Esophagus squamous epithelium (tissue), 5 donors: ENCODE data around the gene PBX4. TPM values are rescaled to one million over a fixed set of nuclear protein-coding genes. Genes with fewer than 3 reads are reported as not detected.

Experiments used
- DNase-seq: peaks from one replicate; lab custom pipeline; 2025; lab: John Stamatoyannopoulos, UW
- H3K27ac ChIP-seq, 4 donors: fragments of 200-600 bp; sonication (generic); one replicate each; pipeline ENCODE4 v1.5.1; 2016 to 2019; ENCODE audit warnings: mild to moderate bottlenecking in 1 of 4
- H3K27me3 ChIP-seq, 4 donors: fragments of 200-600 bp; sonication (generic); 1 replicate in 3 of 4; 2 replicates in 1 of 4; pipeline versions ENCODE4 v1.5.1 to v1.6.0; 2017 to 2021; ENCODE audit warnings: antibody characterized with exemption in 1 of 4
- H3K36me3 ChIP-seq, 3 donors: fragments of 200-600 bp; sonication (generic); one replicate each; pipeline ENCODE4 v1.5.1; 2016 to 2019
- H3K4me1 ChIP-seq, 3 donors: fragments of 200-600 bp; sonication (generic); one replicate each; pipeline ENCODE4 v1.5.1; 2017 to 2019
- H3K4me3 ChIP-seq, 4 donors: fragments of 200-600 bp; sonication (generic); 1 replicate in 3 of 4; 2 replicates in 1 of 4; pipeline ENCODE4 v1.5.1; 2016 to 2019; ENCODE audit warnings: mild to moderate bottlenecking in 2 of 4, moderate library complexity in 1 of 4
- H3K9me3 ChIP-seq, 3 donors: fragments of 200-600 bp; sonication (generic); one replicate each; pipeline ENCODE4 v1.5.1; 2016 to 2019
- POLR2A ChIP-seq, 4 donors: fragments of 450-650 bp; IDR thresholded peaks; one replicate each; pipeline ENCODE4 v1.6.1; 2017; ENCODE audit warnings: antibody characterized with exemption in 4 of 4, mild to moderate bottlenecking in 4 of 4, moderate library complexity in 3 of 4
- WGBS, 2 donors: methylation state at CpG; one replicate each; pipeline ENCODE4 v1.1.5; 2018; 5-methylcytosine and 5-hydroxymethylcytosine counted together
- intact Hi-C: fragments of 100-400 bp; cut with DNase I; formaldehyde crosslinking; loops from one replicate; pipeline ENCODE4 v1.15.0; 2022
- total RNA-seq, 4 donors: library from RNA; depleted of rRNA; stranded (reverse); fragments of >200 nt; gene quantifications; one replicate each; pipeline ENCODE4 v1.1.0, GENCODE V29; 2016
- TF ChIP-seq, protein P1 (sequence below), 6 experiments: fragments of 450-650 bp in 4 of 6; fragments of 200-600 bp in 2 of 6; sonication (generic) in 2 of 6; IDR thresholded peaks; one replicate each; pipeline ENCODE4 v1.5.1; 2016 to 2019; ENCODE audit warnings: antibody characterized with exemption in 6 of 6, mild to moderate bottlenecking in 4 of 6, moderate library complexity in 4 of 6
- donor health status: DM: yes; HTN: yes; CAD: no.

The PBX4 gene
- total RNA-seq, 4 donors from 2014 or later, result 0.61 to 1.9 (median 1.7) TPM

DNA sequence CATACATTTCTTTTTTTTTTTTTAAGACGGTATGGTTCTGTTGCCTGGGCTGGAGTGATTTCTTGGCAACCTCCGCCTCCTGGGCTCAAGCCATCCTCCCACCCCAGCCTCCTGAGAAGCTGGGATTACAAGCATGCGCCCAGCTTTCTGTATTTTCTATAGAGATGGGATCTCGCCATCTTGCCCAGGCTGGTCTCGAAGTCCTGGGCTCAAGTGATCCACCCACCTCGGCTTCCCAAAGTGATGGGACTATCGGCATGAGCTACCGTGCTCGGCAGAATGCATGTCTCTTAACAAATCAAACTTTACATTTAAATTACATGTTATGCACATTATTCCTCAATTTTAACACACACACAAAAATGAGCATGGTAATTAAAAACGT lies 101.3 kb downstream of the PBX4 start:
- Histone ChIP-seq H3K27me3 (no peaks in the 10 kb centered on the region), H3K4me3 (peak overlapping the region; percentile 67 to 88 (median 82)), H3K36me3 (peaks cover 0 to 23% (median 13%) of the 10 kb centered on the region in 3 donors), H3K27ac (no peak overlapping the region), H3K9me3 (no peaks in the 10 kb centered on the region), H3K4me1 (peaks cover 18 to 53% (median 28%) of the 10 kb centered on the region in 3 donors)
- no peak for TF ChIP-seq POLR2A (IDR thresholded peaks at IDR 0.05)
- TF ChIP-seq, protein P1, sequence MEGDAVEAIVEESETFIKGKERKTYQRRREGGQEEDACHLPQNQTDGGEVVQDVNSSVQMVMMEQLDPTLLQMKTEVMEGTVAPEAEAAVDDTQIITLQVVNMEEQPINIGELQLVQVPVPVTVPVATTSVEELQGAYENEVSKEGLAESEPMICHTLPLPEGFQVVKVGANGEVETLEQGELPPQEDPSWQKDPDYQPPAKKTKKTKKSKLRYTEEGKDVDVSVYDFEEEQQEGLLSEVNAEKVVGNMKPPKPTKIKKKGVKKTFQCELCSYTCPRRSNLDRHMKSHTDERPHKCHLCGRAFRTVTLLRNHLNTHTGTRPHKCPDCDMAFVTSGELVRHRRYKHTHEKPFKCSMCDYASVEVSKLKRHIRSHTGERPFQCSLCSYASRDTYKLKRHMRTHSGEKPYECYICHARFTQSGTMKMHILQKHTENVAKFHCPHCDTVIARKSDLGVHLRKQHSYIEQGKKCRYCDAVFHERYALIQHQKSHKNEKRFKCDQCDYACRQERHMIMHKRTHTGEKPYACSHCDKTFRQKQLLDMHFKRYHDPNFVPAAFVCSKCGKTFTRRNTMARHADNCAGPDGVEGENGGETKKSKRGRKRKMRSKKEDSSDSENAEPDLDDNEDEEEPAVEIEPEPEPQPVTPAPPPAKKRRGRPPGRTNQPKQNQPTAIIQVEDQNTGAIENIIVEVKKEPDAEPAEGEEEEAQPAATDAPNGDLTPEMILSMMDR (IDR thresholded peaks at IDR 0.05), result no peak
- DNase-seq, result no peak
- intact Hi-C loops, result no loop called here
- 65 to 69% methylated on average over 10 of the region's 10 CpGs for WGBS, 2 donors

DNA sequence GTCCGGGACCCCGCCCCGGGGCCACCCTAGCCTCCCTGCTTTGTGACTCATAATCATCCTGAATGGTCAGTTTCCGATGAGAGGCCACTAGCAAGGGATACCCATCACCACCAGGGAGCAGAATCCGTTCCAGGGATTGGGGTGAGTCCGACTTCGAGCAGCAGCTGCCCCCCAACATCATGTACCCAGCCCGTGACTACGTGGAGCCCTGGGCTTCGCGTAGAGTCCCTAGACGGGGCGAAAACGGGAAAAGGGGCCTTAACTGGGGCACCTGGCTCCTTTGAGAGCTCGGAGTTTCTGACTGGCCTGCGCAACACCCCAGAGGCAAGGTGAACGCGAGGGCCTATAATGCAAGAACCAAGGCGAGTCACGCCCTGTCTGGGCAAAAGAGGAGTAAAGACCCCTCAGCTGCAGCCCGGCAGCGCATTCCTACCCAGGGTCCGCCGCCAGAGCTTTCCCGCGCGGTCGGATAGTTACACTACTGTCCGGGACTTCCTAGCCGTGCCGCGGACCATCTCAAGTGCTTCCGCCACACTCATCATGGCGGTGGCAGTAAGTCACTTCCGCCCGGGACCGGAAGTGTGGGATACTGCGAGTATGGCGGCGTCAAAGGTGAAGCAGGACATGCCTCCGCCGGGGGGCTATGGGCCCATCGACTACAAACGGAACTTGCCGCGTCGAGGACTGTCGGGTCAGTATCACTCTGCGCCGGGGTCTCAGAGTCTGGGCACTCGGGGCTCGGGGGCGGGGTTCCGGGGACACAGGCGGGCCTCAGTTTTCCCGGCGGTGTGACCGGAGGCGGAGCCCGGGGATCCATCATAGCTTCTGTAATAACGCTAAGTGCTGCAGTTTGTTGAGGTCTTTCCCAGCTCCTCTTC lies 102.6 kb downstream of the PBX4 start, which contains the start of gene NDUFA13:
TSS of gene NDUFA13 (plus strand) at position 584 of the 878 bp plus-strand sequence. CDS start at position 598, 14 bp downstream.
- H3K4me3 ChIP-seq, result peak within 1 kb of the TSS; percentile 67 to 88 (median 82)
- H3K27ac ChIP-seq, result peak within 1 kb of the TSS; percentile 88 to 93 (median 90)
- DNase-seq, result peak; percentile 54
- H3K27me3 ChIP-seq, result no peaks in the 10 kb centered on the region
- intact Hi-C loops, result no loop called here
- peaks cover 18 to 58% (median 28%) of the 10 kb centered on the region in 3 donors for H3K4me1 ChIP-seq
- peaks cover 0 to 20% (median 13%) of the 10 kb centered on the region in 3 donors for H3K36me3 ChIP-seq
- no peaks in the 10 kb centered on the region for H3K9me3 ChIP-seq
- 6% methylated on average over 32 to 34 of the region's 61 CpGs for WGBS, 2 donors
- peak in 3 of 4 donors; percentile 9 to 69 (median 44) for TF ChIP-seq POLR2A (IDR thresholded peaks at IDR 0.05)
- TF ChIP-seq, protein P1 (IDR thresholded peaks at IDR 0.05), result peak in 2 of 6 experiments; percentile 3 to 20

DNA sequence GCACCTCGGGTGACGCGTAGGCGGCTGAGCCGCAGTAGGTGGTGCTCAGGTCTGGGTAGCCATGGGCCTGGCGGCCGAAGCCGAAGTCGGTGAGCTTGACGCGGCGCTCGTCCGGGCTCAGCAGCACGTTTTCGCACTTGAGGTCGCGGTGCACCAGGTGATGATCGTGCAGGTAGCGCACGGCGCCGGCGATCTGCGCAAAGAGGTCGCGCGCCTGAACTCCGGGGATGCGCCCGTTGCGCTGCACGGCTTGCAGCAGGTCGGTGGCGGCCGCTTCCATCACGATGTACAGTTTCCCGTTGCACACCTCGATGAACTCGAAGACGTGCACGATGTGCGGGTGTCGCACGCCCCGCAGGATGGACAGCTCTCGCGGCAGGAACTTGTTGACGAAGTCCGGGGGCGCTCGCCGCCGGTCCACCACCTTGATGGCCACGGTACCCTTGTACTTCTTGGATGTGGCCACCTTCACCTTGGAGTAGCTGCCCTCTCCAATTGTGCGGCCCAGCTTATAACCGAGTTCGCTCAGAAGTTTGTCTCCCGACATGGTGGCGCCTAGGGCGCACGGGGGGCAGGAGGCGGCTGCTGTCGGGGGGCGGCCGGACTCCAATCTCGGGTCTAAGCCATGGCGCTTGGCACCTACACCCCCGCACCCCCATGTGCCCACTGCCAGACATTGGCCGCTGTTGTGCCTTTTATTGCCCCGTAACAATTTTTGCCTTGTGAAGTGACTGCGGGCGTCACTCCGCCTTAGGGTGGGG lies 103.4 kb downstream of the PBX4 start, which contains the start of gene TSSK6:
TSS of gene TSSK6 (minus strand) at position 668 of the 761 bp plus-strand sequence. CDS start at position 547, 121 bp downstream.
- H3K36me3 ChIP-seq, result peaks cover 0 to 11% (median 11%) of the 10 kb centered on the region in 3 donors
- TF ChIP-seq, protein P1 (IDR thresholded peaks at IDR 0.05), result no peak
- no peak for TF ChIP-seq POLR2A (IDR thresholded peaks at IDR 0.05)
- 85 to 86% methylated on average over 35 to 47 of the region's 74 CpGs for whole genome bisulfite sequencing, 2 donors
- H3K4me1 ChIP-seq, result peaks cover 18 to 62% (median 28%) of the 10 kb centered on the region in 3 donors
- peak within 1 kb of the TSS; percentile 67 to 88 (median 82) for H3K4me3 ChIP-seq
- H3K9me3 ChIP-seq, result no peaks in the 10 kb centered on the region
- intact Hi-C loops, result no loop called here
- DNase-seq, result no peak
- H3K27me3 ChIP-seq, result no peaks in the 10 kb centered on the region
- peak within 1 kb of the TSS; percentile 88 to 93 (median 90) for H3K27ac ChIP-seq

DNA sequence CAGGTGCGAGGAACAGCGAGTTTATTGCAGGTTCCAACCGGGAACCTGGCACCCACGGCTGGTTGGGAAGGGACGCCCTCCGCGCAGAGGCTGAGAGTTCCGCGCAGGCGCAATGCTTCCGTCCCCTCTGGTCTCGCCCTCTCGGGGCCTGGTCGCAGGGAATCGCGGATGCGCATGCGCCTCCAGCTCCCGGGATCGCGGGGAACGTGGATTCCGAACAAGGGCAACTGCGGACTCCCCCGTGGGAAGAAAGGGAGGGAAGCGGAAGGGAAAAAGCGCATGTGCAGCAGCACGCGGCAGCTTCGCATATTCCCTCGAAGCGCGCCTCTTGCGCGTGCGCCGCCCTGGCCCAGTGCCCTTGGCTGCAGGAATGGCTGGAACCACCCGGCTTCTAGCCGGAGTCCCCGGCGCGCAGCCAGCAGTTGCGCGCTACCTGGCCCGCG lies 104.3 kb downstream of the PBX4 start:
- Histone ChIP-seq H3K27me3 (no peaks in the 10 kb centered on the region), H3K36me3 (peaks cover 0 to 3% (median 2%) of the 10 kb centered on the region in 3 donors), H3K4me1 (peaks cover 18 to 57% (median 28%) of the 10 kb centered on the region in 3 donors), H3K9me3 (no peaks in the 10 kb centered on the region), H3K4me3 (peak overlapping the region in 3 of 4 donors; percentile 18 to 49 (median 20)), H3K27ac (peak overlapping the region in 1 of 4 donors; percentile 44)
- DNase-seq, result no peak
- intact Hi-C loops, result no loop called here
- TF ChIP-seq POLR2A (IDR thresholded peaks at IDR 0.05), result no peak
- TF ChIP-seq, protein P1 (IDR thresholded peaks at IDR 0.05), result no peak
- 46 to 51% methylated on average over 14 to 16 of the region's 46 CpGs for WGBS, 2 donors
